ENCODE measurements around the gene PICK1.
"Not testable (repeated sequence)": the region's sequence is repeated elsewhere in the genome, so short reads cannot be mapped to it uniquely, and the experiment has no call there.

- not testable (repeated sequence) for TF ChIP-seq CTCF (tag by site-specific recombination; IDR thresholded peaks at IDR 0.05); ZNF138 (tag by site-specific recombination; IDR thresholded peaks at IDR 0.05; ENCODE audit: borderline replicate concordance)
Measured at GRCh38 chr22:38118747-38119146, 61.5 kb downstream of the PICK1 start.
